ENCODE results near the gene AGAP1. TPM values are rescaled to one million over a fixed set of nuclear protein-coding genes. Genes with fewer than 3 reads are reported as not detected.

The AGAP1 gene
- total and polyA plus RNA-seq, 4 donors, result 2.0 to 8.5 (median 5.4) TPM

DNA sequence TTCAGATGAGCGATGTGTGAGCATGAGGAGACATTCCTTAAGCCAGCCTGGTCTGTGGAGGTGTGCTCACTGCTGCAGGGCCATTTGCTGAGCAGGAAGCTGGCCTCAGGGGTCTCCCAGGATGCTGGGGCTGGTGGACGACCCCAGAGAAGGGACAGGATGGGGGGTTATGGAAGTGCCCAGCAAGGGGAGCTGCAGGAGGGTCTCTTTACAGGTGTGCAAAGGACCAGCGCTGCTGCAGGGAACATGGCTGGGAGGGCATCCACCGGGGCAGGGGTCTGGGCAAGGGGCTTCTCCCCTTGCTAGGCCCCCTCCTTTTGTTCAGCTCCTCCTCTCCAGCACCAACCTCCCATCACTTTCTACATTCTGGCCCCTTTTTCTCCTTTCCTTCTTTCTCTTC lies 489.2 kb downstream of the AGAP1 start (continued):
- TF ChIP-seq REST (IDR thresholded peaks at IDR 0.05) (no peak), FOXA2 (IDR thresholded peaks at IDR 0.05) (no peak), HNF4G (IDR thresholded peaks at IDR 0.05) (no peak), NR2F2 (IDR thresholded peaks at IDR 0.05) (no peak)

DNA sequence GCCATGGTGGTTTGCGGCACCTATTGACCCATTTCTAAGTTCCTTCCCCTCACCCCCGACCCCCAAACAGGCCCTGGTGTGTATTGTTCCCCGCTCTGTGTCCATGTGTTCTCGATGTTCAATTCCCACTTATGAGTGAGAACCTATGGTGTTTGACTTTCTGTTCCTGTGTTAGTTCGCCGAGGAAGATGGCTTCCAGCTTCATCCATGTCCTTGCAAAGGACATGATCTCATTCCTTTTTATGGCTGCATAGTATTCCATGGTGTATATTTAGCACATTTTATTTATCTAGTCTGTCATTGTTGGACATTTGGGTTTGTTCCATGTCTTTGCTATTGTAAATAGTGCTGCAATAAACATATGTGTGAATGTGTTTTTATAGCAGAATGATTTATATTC lies 490.7 kb downstream of the AGAP1 start:
- Histone ChIP-seq H3K9me3 (ENCODE audit: control insufficient read depth in 4 of 4, low read length in 3 of 4) (no peaks in the 10 kb centered on the region), H3K27ac (ENCODE audit: low read depth in 1 of 2, low read length in 2 of 2) (no peak overlapping the region), H3K36me3 (ENCODE audit: control insufficient read depth in 4 of 4, insufficient read depth in 3 of 4, low read depth in 1 of 4, low read length in 3 of 4) (no peaks in the 10 kb centered on the region), H3K4me1 (ENCODE audit: control insufficient read depth in 4 of 4, insufficient read depth in 4 of 4, low read length in 3 of 4) (no peaks in the 10 kb centered on the region), H3K9ac (ENCODE audit: low read depth in 1 of 2, low read length in 2 of 2) (no peak overlapping the region), H3K27me3 (ENCODE audit: control insufficient read depth in 4 of 4, insufficient read depth in 4 of 4, low read length in 3 of 4) (no peaks in the 10 kb centered on the region), H3K4me3 (ENCODE audit: low read depth in 1 of 3, low read length in 3 of 3) (no peak overlapping the region)
- whole genome bisulfite sequencing, result 95% methylated on average over 6 of the region's 6 CpGs
- DNase-seq (ENCODE audit: low spot score), result no peak
- TF ChIP-seq HNF4A (conservative IDR thresholded peaks at IDR 0.05) (no peak), HNF4G (IDR thresholded peaks at IDR 0.05) (no peak), YY1 (IDR thresholded peaks at IDR 0.05) (no peak), REST (IDR thresholded peaks at IDR 0.05) (no peak), RAD21 (IDR thresholded peaks at IDR 0.05) (no peak), JUND (IDR thresholded peaks at IDR 0.05) (no peak), CTCF (IDR thresholded peaks at IDR 0.05; ENCODE audit: low read depth, low read length, missing input control) (no peak), NR2F2 (IDR thresholded peaks at IDR 0.05) (no peak), SP1 (IDR thresholded peaks at IDR 0.05) (no peak)

DNA sequence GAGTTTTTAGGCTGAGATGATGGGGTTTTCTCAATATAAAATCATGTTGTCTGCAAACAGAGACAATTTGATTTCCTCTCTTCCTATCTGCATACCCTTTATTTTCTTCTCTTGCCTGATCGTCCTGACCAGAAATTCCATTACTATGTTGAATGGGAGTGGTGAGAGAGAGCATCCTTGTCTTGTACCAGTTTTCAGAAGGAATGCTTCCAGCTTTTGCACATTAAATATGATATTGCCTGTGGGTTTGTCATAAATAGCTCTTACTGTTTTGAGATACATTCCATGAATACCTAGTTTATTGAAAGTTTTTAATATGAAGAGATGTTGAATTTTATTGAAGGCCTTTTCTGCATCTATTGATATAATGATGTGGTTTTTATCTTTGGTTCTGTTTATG lies 492.5 kb downstream of the AGAP1 start:
- Histone ChIP-seq H3K4me1 (ENCODE audit: control insufficient read depth in 4 of 4, insufficient read depth in 4 of 4, low read length in 3 of 4) (no peaks in the 10 kb centered on the region), H3K9ac (ENCODE audit: low read depth in 1 of 2, low read length in 2 of 2) (no peak overlapping the region), H3K36me3 (ENCODE audit: control insufficient read depth in 4 of 4, insufficient read depth in 3 of 4, low read depth in 1 of 4, low read length in 3 of 4) (no peaks in the 10 kb centered on the region), H3K27me3 (ENCODE audit: control insufficient read depth in 4 of 4, insufficient read depth in 4 of 4, low read length in 3 of 4) (no peaks in the 10 kb centered on the region), H3K4me3 (ENCODE audit: low read depth in 1 of 3, low read length in 3 of 3) (no peak overlapping the region), H3K27ac (ENCODE audit: low read depth in 1 of 2, low read length in 2 of 2) (no peak overlapping the region), H3K9me3 (ENCODE audit: control insufficient read depth in 4 of 4, low read length in 3 of 4) (no peaks in the 10 kb centered on the region)
- TF ChIP-seq REST (IDR thresholded peaks at IDR 0.05) (no peak), GABPA (IDR thresholded peaks at IDR 0.05 in 1 of 2, conservative IDR thresholded peaks at IDR 0.05 in 1 of 2) (no peak)
- TF ChIP-seq, protein P1, sequence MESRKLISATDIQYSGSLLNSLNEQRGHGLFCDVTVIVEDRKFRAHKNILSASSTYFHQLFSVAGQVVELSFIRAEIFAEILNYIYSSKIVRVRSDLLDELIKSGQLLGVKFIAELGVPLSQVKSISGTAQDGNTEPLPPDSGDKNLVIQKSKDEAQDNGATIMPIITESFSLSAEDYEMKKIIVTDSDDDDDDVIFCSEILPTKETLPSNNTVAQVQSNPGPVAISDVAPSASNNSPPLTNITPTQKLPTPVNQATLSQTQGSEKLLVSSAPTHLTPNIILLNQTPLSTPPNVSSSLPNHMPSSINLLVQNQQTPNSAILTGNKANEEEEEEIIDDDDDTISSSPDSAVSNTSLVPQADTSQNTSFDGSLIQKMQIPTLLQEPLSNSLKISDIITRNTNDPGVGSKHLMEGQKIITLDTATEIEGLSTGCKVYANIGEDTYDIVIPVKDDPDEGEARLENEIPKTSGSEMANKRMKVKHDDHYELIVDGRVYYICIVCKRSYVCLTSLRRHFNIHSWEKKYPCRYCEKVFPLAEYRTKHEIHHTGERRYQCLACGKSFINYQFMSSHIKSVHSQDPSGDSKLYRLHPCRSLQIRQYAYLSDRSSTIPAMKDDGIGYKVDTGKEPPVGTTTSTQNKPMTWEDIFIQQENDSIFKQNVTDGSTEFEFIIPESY (IDR thresholded peaks at IDR 0.05), result no peak
- no peak for DNase-seq (ENCODE audit: low spot score)
- WGBS, result 78% methylated on average over 1 of the region's 1 CpG

All from liver (tissue), 9 donors.